Fibroblast of mammary gland (primary cell): ENCODE data around the gene SNTB2.

Source experiments
- DNase-seq: peaks from one replicate; pipeline ENCODE4 v3.0.0-alpha.2; 2010; ENCODE audit warnings: low read depth
- H3K4me3 ChIP-seq: 2 replicates; pipeline ENCODE4 v1.5.1; 2011; ENCODE audit warnings: low read depth, mild to moderate bottlenecking, low read length, moderate library complexity; ENCODE audit not compliant: control insufficient read depth
- CTCF ChIP-seq: conservative IDR thresholded peaks from 2 replicates; pipeline ENCODE4 v1.5.1; 2011; ENCODE audit warnings: low read depth, low read length, inconsistent platforms; ENCODE audit not compliant: control insufficient read depth, insufficient read depth

SNTB2 gene

GRCh38 chr16:69169051-69169450 lies 17.9 kb upstream of the SNTB2 start:
- no peak for TF ChIP-seq CTCF
- no peak overlapping the region for H3K4me3 ChIP-seq
- no peak for DNase-seq

GRCh38 chr16:69169607-69170352 lies 17.2 kb upstream of the SNTB2 start:
- no peak for TF ChIP-seq CTCF

GRCh38 chr16:69171325-69172084 lies 15.5 kb upstream of the SNTB2 start:
- H3K4me3 ChIP-seq: no peak overlapping the region
- DNase-seq: no peak
- no peak for TF ChIP-seq CTCF

More at GRCh38 chr16:69169607-69170352, 17.2 kb upstream of the SNTB2 start:
- no peak overlapping the region for H3K4me3 ChIP-seq
- no peak for DNase-seq

GRCh38 chr16:69176033-69176800 lies 10.7 kb upstream of the SNTB2 start:
- peak; percentile 74 for DNase-seq
- no peak overlapping the region for H3K4me3 ChIP-seq
- TF ChIP-seq CTCF: no peak

GRCh38 chr16:69179328-69180010 lies 7.5 kb upstream of the SNTB2 start:
- peak; percentile 96 for DNase-seq
- TF ChIP-seq CTCF: no peak
- no peak overlapping the region for H3K4me3 ChIP-seq

- no peak for DNase-seq
- no peak for TF ChIP-seq CTCF
- no peak overlapping the region for H3K4me3 ChIP-seq
Measured at GRCh38 chr16:69180011-69180338, 7.0 kb upstream of the SNTB2 start.
